Stimulated activated CD8-positive, alpha-beta memory T cell treated with anti-CD3 and anti-CD28 coated beads, Interleukin-2, amount 100 ng/mL, for 1 hour (primary cell): ENCODE data around the gene NCKAP1.

Experiments used
- DNase-seq, 2 donors: peaks; one replicate each; pipeline ENCODE4 v3.0.0-alpha.2; 2020; ENCODE audit warnings: low read depth in 2 of 2

NCKAP1 gene

GRCh38 chr2:182868054-182868796 lies 170.0 kb downstream of the NCKAP1 start:
- DNase-seq = no peak

- DNase-seq = no peak
Measured at GRCh38 chr2:182867426-182868053, 170.7 kb downstream of the NCKAP1 start.

- no peak for DNase-seq
Measured at GRCh38 chr2:182866461-182867406, 171.5 kb downstream of the NCKAP1 start, which contains the start of gene FRZB. Gene FRZB, minus strand, starts transcription at chr2:182866637. Its CDS starts 85 bp downstream, at chr2:182866552.

GRCh38 chr2:182866095-182866460 lies 172.2 kb downstream of the NCKAP1 start:
- no peak for DNase-seq

- no peak for DNase-seq
Measured at GRCh38 chr2:182864949-182865570, 173.2 kb downstream of the NCKAP1 start.

- no peak for DNase-seq
Measured at GRCh38 chr2:182863642-182864041, 174.6 kb downstream of the NCKAP1 start.

- DNase-seq = no peak
Measured at GRCh38 chr2:182862091-182862490, 176.2 kb downstream of the NCKAP1 start.

GRCh38 chr2:182860858-182861257 lies 177.4 kb downstream of the NCKAP1 start:
- DNase-seq = no peak
